Measurements from ENCODE around the gene KCNJ16.

- TF ChIP-seq CTCF (conservative IDR thresholded peaks at IDR 0.05; ENCODE audit: low read depth, low read length) (no peak), EZH2 (IDR thresholded peaks at IDR 0.05; ENCODE audit: borderline replicate concordance, low read depth, low read length, poor library complexity, severe bottlenecking) (no peak)
These were observed 4.0 kb downstream of the KCNJ16 start for GRCh38 chr17:70078994-70079531.

Data from A673 (cell line).